DOHH2 (cell line): ENCODE data around the gene RPL15.

Experiments used
- EZH2phosphoT487 ChIP-seq: fragments of 200-600 bp; sonication (generic); IDR thresholded peaks from 2 replicates; pipeline ENCODE4 v1.6.1; 2017; ENCODE audit warnings: borderline replicate concordance, mild to moderate bottlenecking, antibody characterized with exemption, low read length, moderate library complexity, mixed read lengths
- TF ChIP-seq, protein P1 (sequence below): fragments of 200-600 bp; sonication (generic); IDR thresholded peaks from one replicate; pipeline ENCODE4 v1.5.1; 2014; ENCODE audit warnings: antibody characterized with exemption, mild to moderate bottlenecking, low read depth, low read length; ENCODE audit not compliant: poor library complexity, severe bottlenecking

- TF ChIP-seq, protein P1, sequence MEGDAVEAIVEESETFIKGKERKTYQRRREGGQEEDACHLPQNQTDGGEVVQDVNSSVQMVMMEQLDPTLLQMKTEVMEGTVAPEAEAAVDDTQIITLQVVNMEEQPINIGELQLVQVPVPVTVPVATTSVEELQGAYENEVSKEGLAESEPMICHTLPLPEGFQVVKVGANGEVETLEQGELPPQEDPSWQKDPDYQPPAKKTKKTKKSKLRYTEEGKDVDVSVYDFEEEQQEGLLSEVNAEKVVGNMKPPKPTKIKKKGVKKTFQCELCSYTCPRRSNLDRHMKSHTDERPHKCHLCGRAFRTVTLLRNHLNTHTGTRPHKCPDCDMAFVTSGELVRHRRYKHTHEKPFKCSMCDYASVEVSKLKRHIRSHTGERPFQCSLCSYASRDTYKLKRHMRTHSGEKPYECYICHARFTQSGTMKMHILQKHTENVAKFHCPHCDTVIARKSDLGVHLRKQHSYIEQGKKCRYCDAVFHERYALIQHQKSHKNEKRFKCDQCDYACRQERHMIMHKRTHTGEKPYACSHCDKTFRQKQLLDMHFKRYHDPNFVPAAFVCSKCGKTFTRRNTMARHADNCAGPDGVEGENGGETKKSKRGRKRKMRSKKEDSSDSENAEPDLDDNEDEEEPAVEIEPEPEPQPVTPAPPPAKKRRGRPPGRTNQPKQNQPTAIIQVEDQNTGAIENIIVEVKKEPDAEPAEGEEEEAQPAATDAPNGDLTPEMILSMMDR = no peak
- no peak for TF ChIP-seq EZH2phosphoT487
Measured at GRCh38 chr3:23931597-23931996, 14.7 kb downstream of the RPL15 start.
